Stimulated activated CD4-positive, alpha-beta T cell treated with anti-CD3 and anti-CD28 coated beads, Interleukin-2, amount 100 ng/mL, for 4 hours (primary cell): ENCODE measurements around the gene CHD6.

Source experiments
- DNase-seq: peaks from one replicate; pipeline ENCODE4 v3.0.0-alpha.2; 2020; ENCODE audit warnings: low read depth

CHD6 gene

GRCh38 chr20:41506192-41506915 is 111.8 kb downstream of the CHD6 start:
- DNase-seq, result no peak

GRCh38 chr20:41505184-41505583 is 113.0 kb downstream of the CHD6 start:
- DNase-seq, result no peak

DNA sequence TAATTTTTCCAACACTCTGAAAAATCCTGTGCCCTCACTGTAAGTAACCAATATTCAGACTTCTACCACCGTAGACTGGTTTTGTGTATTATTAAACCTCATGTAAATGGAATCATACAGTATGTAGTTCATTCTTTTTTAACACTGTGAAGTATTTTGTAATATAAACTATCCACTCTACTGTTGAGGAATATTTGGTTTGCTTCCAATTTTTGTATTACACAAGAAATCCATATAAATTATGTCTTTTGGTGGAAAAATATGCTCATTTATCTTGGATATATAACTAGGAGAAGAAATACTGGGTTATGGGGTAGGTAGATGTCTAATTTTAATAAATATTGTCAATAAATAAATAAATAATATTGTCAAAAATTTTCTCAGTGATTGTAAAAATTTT is 116.8 kb downstream of the CHD6 start:
- no peak for DNase-seq

DNA sequence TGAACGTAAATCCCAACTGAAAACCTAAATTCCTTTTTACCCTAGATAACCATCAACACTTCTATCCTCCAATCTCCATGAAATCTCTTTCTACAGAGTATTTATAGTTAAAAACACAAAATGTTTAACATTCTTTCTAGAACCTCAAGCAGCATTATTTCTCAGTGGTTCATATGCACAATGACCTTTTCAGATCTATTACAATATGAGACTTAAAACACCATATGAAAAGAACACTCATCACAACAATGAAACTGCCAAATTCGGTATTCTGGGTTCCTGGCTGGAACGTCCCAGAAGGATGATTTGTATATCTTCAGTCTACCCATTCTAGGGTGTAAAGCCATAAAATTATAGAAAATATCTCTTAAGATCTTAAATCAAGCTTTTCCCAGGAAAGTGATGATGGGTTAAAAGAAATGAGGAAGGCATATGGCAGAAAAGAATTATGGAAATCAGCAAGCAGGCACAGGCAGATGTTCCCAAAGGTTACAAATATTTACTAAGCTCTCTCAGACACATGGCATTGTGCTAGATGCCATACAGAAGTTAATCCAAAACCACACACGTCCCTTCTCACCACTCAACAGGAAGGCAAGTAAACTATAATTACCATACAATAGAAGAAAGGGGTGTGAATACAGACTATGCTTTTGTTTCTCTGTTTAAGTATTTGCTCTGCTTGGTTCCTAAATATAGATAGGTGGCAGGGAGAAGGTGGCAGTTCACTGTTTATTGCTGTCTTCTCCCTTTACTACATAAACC is 118.0 kb downstream of the CHD6 start:
- no peak for DNase-seq

DNA sequence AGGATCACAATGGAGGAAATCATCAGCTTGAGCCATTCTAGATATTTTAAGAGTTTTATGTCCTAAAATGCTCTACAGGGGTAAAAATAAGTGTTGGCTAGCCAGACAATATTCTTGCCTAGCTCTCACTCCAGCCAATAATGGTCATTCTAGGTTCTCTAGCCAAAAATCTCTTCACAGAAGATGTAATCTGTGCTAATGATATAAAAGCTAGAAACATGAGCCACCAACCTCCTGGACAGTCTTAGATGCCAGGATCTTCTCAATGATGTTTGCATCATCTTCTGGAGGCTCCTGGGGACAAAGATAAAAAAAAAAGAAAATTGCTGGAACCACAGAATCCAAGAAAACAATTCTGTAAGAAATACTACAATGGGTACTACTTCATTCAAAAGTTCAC is 119.1 kb downstream of the CHD6 start:
- no peak for DNase-seq

DNA sequence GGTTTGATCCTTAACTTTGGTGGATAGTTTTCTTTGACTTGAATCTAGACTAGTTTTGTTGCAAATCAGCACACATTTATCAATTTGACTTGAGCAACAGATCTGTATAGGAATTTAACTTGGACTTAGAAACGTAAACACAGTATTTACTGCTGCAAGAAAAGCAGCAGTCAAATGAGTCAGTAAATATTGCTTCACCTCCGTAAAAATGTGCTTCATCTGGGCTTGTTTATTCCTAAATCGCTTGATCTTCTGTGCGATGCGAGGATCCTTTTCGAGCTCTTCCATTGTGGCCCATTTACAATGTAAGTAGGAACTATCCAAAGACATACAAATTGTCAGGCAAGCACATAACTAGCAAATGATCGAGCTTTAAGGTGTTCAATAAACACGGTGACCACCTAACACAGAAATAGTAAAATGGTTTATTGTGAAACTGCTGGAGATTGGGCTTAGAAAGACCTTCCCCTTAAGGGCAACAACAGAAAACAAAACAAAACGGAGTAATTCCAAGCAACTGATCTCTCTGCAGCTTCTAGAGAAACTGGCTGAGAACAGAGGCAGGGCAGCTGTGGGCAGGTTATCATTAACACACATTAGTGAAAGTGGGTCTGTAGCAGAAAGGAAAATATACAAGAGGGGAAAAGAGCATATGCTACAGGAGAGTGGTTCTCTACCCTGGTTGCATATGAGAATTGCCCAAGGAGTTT is 120.8 kb downstream of the CHD6 start:
- DNase-seq, result no peak

- DNase-seq, result no peak
Observed at GRCh38 chr20:41494451-41494850, 123.7 kb downstream of the CHD6 start.

DNA sequence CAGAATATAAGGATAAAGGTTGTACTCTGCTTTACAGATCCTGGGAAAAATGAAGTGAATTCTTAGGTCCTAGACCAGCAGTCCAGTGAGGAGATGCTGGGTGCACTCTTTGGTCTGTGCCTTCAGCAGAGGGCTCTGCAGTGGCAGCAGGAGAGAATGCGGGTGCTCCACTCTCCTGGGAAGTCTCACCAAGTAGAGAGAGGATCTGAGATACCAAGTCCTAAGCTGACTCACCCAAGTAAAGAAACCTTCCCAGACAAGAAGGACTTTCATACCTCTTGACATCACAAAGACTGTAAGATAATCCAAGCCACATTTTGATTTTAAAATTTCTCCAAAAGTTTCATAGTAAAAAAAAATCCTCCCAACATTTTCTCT is 134.6 kb downstream of the CHD6 start:
- DNase-seq, result no peak

- DNase-seq, result no peak
Observed at GRCh38 chr20:41482647-41483552, 135.3 kb downstream of the CHD6 start.

DNA sequence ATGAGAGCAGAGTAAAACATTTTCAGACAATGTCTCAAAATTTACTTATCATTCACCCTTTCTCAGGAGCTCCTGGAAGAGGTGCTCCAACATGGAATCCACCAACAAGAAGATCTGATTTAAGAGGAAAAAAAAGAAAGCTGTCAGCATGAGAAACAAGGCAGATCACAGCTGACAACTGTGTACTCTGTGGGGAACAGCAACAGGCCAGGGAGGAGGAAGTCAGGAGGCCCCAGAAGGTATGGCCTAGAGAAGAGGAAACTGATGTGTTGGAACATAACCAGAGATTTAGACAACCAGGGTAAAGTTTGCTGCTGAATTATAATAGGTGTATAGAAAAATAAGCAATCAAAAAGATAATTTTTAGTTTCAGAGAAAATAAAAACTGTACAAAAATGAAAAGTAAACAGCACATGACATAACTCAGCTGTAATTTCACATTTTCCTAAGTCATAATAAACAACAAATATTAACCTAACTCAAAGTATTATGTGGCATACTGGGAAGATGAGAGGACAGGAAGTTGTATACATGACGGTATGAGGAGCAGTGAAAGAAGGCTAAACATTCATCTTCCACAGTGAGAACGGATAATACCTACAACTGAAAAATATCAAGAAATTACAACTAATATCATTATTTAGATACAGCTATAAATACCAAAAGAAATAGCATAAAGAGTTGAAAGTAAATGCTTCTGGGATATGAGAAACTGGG is 138.0 kb downstream of the CHD6 start:
- DNase-seq, result no peak

GRCh38 chr20:41479113-41479512 is 139.1 kb downstream of the CHD6 start:
- DNase-seq, result no peak

GRCh38 chr20:41478026-41478425 is 140.2 kb downstream of the CHD6 start:
- no peak for DNase-seq

- DNase-seq, result no peak
Observed at GRCh38 chr20:41476446-41476845, 141.7 kb downstream of the CHD6 start.

DNA sequence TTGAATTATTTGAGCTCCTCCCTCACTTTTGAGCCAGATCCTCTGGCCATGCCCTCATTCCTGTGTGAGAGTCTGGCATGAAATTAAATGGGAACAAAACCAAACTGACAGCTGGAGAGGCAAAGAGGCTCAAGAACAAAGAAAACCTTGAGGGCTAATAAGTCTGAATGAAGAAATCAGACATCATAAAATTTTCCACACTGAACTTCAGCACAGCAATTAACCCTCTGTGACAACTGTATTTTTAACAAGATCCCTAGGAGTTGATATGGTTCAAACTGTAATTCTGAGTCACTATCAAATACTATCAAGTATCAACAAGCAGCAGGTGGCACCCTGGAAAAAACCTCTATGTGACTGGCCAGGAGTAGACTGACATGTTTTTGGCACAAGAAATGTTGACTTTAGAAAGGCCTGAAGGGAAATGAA is 142.2 kb downstream of the CHD6 start:
- no peak for DNase-seq

GRCh38 chr20:41475503-41475902 is 142.7 kb downstream of the CHD6 start:
- no peak for DNase-seq

GRCh38 chr20:41470362-41471095 is 147.6 kb downstream of the CHD6 start:
- DNase-seq, result no peak

GRCh38 chr20:41469868-41470267 is 148.3 kb downstream of the CHD6 start:
- no peak for DNase-seq

DNA sequence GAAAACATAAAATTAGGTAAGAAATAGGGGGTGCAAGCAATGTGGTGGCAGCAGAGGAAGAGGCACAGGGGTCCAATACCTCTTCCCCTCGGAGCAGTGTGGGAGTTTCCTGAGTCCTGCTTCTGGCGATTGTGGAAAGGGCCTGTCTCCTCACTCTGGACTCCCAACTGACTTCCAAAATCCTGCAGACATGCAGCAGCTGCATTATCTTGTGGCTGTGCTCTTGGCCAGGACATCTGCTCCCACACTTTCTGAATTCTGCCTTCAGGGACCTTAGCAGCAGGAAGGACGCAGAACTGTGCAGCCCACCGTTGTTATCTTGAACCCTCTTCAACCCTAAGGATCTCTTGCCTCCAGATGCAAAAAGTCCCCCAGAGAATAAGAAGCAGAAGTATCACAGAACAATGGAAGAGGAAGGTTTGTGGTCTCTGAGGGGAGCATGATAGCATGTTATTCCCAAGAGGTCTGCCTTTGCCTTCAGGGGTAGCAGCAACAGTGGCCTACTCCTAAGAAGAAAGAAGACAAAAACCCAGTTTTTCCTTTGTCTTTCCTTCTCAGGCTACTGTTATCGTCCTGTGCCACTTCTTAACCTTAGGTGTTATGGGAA is 149.1 kb downstream of the CHD6 start:
- DNase-seq, result no peak

DNA sequence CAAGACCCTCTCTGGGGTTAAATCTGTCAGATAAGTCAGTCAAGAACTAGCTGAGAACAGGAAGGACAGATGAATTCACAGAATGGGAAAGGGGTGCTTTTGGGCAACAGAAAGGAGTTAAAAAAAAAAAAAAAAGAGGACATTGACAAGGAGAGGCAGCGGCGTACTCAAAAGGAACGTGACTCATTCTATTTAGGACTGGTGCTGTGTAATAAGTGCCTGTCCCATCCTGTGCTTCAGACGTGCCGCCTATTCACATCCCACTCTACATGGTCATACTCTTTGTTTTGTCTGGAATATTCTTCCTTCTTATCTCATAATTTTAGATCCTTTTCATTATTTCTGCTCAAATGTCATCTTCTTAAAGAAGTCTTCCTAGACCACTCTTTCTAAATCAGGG is 150.5 kb downstream of the CHD6 start:
- DNase-seq, result no peak

GRCh38 chr20:41467220-41467619 is 151.0 kb downstream of the CHD6 start:
- no peak for DNase-seq
